LoVo (cell line): ENCODE measurements around the gene VAV2.

ENCODE experiments used
- DNase-seq: peaks from one replicate; pipeline ENCODE4 v3.0.0-alpha.2; 2016; ENCODE audit warnings: low spot score

The VAV2 gene

GRCh38 chr9:133950629-133951111 is 41.5 kb downstream of the VAV2 start:
- no peak for DNase-seq

- no peak for DNase-seq
Measured at GRCh38 chr9:133950192-133950591, 41.9 kb downstream of the VAV2 start.

- no peak for DNase-seq
Measured at GRCh38 chr9:133949486-133950061, 42.5 kb downstream of the VAV2 start.

- no peak for DNase-seq
Measured at GRCh38 chr9:133948561-133949485, 43.3 kb downstream of the VAV2 start.

- no peak for DNase-seq
Measured at GRCh38 chr9:133948131-133948530, 44.0 kb downstream of the VAV2 start.

- DNase-seq = no peak
Measured at GRCh38 chr9:133946840-133947486, 45.2 kb downstream of the VAV2 start.

- no peak for DNase-seq
Measured at GRCh38 chr9:133945977-133946753, 46.0 kb downstream of the VAV2 start.

GRCh38 chr9:133945314-133945975 is 46.7 kb downstream of the VAV2 start:
- DNase-seq = no peak

GRCh38 chr9:133944746-133945135 is 47.4 kb downstream of the VAV2 start:
- DNase-seq = no peak

GRCh38 chr9:133943781-133944745 is 48.1 kb downstream of the VAV2 start:
- DNase-seq = no peak

- DNase-seq = no peak
Measured at GRCh38 chr9:133943036-133943780, 48.9 kb downstream of the VAV2 start.

- no peak for DNase-seq
Measured at GRCh38 chr9:133942206-133942975, 49.7 kb downstream of the VAV2 start.

- DNase-seq = no peak
Measured at GRCh38 chr9:133939845-133940244, 52.3 kb downstream of the VAV2 start.

- no peak for DNase-seq
Measured at GRCh38 chr9:133939171-133939785, 52.8 kb downstream of the VAV2 start.

- no peak for DNase-seq
Measured at GRCh38 chr9:133938753-133939152, 53.4 kb downstream of the VAV2 start.

GRCh38 chr9:133938086-133938485 is 54.0 kb downstream of the VAV2 start:
- DNase-seq = no peak

- DNase-seq = no peak
Measured at GRCh38 chr9:133937120-133937519, 55.0 kb downstream of the VAV2 start.

- no peak for DNase-seq
Measured at GRCh38 chr9:133935328-133936005, 56.7 kb downstream of the VAV2 start.
